Measurements from ENCODE around the gene WIZ.
"Not testable (repeated sequence)": the region's sequence is repeated elsewhere in the genome, so short reads cannot be mapped to it uniquely, and the experiment has no call there.

The WIZ gene

DNA sequence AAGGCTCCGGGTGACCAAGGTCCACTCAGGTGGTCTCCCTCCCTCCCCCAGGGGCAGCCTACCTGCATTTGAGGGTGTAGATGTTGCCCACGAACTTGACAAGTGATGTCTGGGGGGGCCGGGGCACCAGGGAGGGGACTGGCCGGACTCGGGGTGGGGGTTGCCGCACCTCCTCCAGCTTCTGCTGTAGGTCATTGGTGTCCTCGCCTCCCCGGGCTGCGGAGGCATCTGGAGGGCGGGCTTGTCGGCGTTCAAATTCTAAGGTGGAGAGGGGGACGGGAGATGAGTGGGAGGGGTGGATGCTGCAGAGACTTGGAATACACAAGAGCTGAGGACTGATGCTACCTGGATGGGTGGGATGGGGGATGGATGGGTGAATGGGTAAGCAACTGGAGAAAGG lies 25.6 kb downstream of the WIZ start:
- no peak overlapping the region for H3K9ac ChIP-seq (ENCODE audit: low read depth, low read length)
- H3K36me3 ChIP-seq (ENCODE audit: insufficient read depth, low read length) = peaks cover 17% of the 10 kb centered on the region
- H3K4me1 ChIP-seq (ENCODE audit: insufficient read depth, low read length) = peaks cover 4% of the 10 kb centered on the region; the same call in 1 of the 2 replicates
- no peaks in the 10 kb centered on the region for H3K9me3 ChIP-seq (ENCODE audit: control insufficient read depth, insufficient read depth, low read length)

DNA sequence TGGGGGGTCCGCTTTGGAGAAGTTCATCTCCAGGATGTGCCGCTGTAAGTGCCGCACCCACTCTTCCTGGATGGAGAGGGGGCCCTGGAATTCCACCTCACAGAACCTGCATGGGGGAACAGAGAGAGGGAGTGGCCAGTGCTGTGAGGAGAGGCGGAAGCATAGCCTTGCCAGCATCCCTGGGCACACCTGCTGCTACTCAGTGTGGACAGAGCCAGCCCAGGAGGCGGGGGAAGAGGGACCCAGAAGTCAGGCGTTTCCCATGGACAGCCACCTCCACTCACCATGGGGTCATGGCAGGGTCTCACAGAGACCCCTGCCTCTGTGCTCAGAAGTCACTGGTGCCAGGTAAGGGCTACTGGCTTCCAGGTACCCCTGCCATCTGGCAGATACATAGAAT lies 26.6 kb downstream of the WIZ start:
- H3K36me3 ChIP-seq (ENCODE audit: insufficient read depth, low read length) = peaks cover 17% of the 10 kb centered on the region
- peaks cover 4% of the 10 kb centered on the region; the same call in 1 of the 2 replicates for H3K4me1 ChIP-seq (ENCODE audit: insufficient read depth, low read length)
- H3K9ac ChIP-seq (ENCODE audit: low read depth, low read length) = no peak overlapping the region
- no peaks in the 10 kb centered on the region for H3K9me3 ChIP-seq (ENCODE audit: control insufficient read depth, insufficient read depth, low read length)

DNA sequence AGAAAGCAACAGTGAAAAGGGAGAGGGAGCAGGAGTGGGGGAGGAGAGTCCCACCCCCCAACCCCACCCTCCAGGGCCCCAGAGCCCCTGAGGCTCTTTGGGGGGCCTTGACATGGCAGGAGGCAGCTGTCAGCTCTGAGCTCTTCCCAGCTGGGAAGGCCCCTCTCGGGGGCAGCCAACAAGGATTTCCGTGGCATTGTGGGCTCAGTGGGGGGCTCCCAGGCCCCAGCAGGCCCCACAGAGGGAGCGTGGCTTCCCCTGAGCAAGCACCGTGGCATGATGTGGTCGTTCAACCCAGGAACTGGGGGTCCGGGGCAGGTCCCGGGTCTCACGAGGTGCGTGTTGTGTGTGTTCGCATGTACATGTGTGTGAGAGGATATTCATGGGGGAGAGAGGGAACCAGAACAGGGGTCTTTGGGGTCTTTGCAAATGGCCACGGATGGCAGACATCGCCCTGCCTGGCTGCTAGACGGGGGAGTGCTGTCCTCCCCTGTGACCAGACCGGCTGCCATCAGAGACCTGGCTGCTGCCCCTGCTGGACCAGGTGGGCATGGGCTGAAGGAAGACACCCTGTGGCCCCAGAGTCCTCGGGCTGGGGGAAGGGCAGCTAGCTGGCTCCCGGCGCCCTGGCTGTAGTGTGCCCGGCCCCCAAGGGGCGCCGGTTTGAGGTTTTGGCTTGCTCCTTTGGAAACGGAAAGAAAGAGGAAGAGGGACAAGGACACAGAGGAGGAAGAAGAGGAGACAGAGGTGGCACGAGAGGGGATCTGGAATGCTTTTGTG lies 27.3 kb downstream of the WIZ start:
- H3K9me3 ChIP-seq (ENCODE audit: control insufficient read depth, insufficient read depth, low read length) = no peaks in the 10 kb centered on the region
- no peak overlapping the region for H3K9ac ChIP-seq (ENCODE audit: low read depth, low read length)
- H3K36me3 ChIP-seq (ENCODE audit: insufficient read depth, low read length) = peaks cover 17% of the 10 kb centered on the region
- H3K4me1 ChIP-seq (ENCODE audit: insufficient read depth, low read length) = peaks cover 4% of the 10 kb centered on the region; the same call in 1 of the 2 replicates

DNA sequence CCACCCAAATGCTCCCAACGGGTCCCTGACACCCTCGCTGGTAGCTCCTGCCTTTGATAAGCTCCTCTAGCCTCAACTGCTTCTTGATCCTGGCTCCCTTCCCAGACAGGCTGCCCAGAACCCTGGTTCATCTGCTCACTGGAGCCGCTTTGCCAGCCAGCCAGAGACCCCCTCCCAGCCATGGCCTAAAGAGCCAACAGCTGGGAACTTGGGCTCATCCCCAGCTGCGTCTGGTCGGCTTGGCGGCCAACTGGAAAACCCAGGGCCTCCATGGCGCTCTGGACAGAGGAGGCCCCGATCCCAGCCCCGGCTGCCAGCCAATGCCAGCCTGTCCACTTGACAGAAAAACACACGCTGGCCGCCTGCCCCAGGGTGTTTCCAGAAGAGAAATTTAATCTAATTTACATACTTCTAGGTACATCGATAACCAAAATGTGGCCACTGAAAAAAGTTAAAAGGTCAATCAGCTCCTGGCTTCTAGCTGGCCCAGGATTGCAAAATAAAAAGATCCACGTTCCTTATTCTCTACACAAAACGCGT lies 28.0 kb downstream of the WIZ start:
- no peak overlapping the region for H3K9ac ChIP-seq (ENCODE audit: low read depth, low read length)
- peaks cover 17% of the 10 kb centered on the region for H3K36me3 ChIP-seq (ENCODE audit: insufficient read depth, low read length)
- H3K4me1 ChIP-seq (ENCODE audit: insufficient read depth, low read length) = peaks cover 7% of the 10 kb centered on the region; the same call in 1 of the 2 replicates
- H3K9me3 ChIP-seq (ENCODE audit: control insufficient read depth, insufficient read depth, low read length) = no peaks in the 10 kb centered on the region

DNA sequence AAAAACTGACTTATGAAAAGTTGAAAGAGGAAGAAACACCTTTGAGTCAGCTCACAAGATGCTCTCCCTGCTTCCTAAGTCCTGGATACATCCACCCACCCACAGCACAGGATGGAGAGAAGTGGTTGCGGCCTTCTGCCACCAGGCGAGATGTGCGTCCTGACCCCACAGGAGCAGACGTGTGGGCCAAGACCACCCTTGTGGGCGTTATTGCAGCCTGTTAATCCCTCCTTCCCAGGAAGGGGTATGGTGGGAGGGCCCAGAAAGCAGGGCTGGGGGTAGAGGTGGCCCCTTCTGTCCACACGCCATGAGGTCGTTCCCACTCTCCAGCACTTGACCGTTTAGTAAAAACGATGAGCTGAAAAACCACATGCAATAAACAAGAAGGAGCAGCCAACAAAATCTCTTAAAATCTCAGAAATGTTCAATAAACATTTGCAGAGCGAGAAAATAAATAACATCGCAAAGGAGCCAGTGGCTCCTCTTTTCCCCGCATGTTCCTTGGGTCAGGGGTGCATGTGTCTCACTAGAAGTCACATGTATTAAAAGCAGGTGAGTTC lies 28.5 kb downstream of the WIZ start:
- Histone ChIP-seq H3K4me1 (ENCODE audit: insufficient read depth, low read length) (peaks cover 7% of the 10 kb centered on the region; the same call in 1 of the 2 replicates), H3K9ac (ENCODE audit: low read depth, low read length) (no peak overlapping the region), H3K9me3 (ENCODE audit: control insufficient read depth, insufficient read depth, low read length) (no peaks in the 10 kb centered on the region; the same call in 1 of the 2 replicates), H3K36me3 (ENCODE audit: insufficient read depth, low read length) (peaks cover 12% of the 10 kb centered on the region)

DNA sequence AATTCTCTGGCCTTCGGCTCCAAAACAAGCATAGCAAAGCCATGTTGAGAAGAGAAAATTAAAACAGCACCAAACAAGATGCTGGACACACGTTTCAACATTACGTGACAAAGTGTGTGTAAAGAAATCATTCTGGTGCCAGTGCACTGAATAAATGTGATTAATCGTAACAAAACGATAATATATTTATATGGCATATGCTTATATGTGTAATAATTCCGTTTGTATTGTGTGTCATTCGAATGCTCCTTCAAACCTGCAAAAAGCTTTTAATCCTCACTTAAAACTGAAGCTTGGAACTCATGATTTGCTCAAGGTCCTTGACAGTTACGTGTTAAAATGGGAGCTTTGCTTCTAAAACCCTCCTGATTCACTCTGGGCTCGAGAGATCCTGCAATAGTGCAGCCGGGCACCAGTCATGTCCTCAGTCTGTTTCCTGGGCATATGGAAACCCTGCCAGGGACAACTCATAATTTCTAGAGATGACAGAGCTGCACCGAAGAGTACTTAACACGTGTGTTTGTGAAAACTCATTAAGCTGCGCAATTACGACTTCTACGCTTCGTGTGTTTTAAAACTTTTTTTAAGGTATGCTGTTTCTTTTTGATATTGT lies 30.2 kb downstream of the WIZ start:
- Histone ChIP-seq H3K4me1 (ENCODE audit: insufficient read depth, low read length) (peaks cover 7% of the 10 kb centered on the region; the same call in 1 of the 2 replicates), H3K36me3 (ENCODE audit: insufficient read depth, low read length) (peaks cover 10% of the 10 kb centered on the region), H3K9ac (ENCODE audit: low read depth, low read length) (peak overlapping the region; percentile 24; the same call in 1 of the 2 replicates), H3K9me3 (ENCODE audit: control insufficient read depth, insufficient read depth, low read length) (no peaks in the 10 kb centered on the region; the same call in 1 of the 2 replicates)

DNA sequence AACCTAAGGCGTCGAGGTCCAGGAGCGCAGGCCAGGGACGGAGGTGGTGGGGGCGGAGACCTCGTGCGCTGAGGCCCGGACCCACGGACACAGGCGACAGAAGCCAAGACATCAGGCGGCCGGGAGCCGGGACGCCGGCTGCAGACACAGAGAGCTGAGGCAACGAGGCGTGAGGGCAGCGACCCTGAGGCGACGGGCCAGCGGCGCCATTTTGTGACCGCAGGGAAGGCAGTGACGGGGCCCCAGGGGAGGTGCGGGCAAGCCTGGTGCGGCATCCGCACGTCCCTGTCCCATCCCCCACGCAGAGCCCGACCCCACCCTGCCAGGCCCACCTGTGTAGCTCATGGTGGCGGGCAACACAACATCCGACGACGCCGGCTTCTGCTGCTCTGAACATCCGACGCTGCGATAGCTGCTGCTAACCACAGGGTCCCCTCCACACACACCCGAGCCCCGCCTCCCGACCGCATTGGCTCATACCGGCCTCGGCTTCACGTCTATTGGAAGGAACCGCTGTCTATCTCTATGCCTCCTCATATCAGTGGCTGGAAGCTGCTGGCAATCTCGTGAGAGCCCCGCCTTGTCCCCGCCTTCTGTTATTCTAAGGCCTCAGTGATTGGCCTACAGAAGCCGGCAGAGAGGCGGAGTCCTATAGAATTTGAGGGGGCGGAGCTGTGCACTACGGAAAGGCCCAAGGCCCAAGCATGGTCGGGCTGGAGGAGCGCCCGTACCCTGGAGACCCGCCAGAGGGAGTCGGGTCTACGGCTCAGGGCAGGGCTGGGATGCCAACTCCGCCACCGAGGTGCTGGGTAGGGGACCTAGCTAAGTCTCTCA lies 31.0 kb downstream of the WIZ start, which contains the start of gene AKAP8L:
Gene AKAP8L, minus strand, starts transcription at position 410 of the 834 bp plus-strand sequence. Its CDS starts 65 bp downstream, at position 345.
- H3K9me3 ChIP-seq (ENCODE audit: control insufficient read depth, insufficient read depth, low read length) = no peaks in the 10 kb centered on the region; the same call in 1 of the 2 replicates
- H3K9ac ChIP-seq (ENCODE audit: low read depth, low read length) = peak within 1 kb of the TSS; percentile 91
- peaks cover 7% of the 10 kb centered on the region; the same call in 1 of the 2 replicates for H3K4me1 ChIP-seq (ENCODE audit: insufficient read depth, low read length)
- H3K36me3 ChIP-seq (ENCODE audit: insufficient read depth, low read length) = peaks cover 5% of the 10 kb centered on the region

DNA sequence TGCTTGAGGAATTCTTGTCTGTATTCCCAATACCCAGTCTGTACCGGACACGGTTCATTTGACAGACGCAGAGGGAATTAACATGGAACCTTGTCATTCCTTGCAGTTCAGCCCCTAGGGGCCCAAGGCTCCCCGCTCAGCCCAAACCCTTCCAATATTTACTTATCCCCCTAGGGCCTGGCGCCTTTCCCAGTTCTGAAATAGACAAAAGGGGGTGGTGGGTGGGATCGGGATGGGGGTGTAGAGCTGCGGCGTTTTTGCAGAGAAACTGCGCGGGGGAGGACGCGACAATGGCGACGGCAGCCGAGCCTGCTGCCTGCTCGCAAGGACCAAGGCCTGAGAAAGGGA lies 31.6 kb downstream of the WIZ start:
- H3K9ac ChIP-seq (ENCODE audit: low read depth, low read length) = peak overlapping the region; percentile 91
- H3K9me3 ChIP-seq (ENCODE audit: control insufficient read depth, insufficient read depth, low read length) = no peaks in the 10 kb centered on the region; the same call in 1 of the 2 replicates
- peaks cover 10% of the 10 kb centered on the region; the same call in 1 of the 2 replicates for H3K4me1 ChIP-seq (ENCODE audit: insufficient read depth, low read length)
- H3K36me3 ChIP-seq (ENCODE audit: insufficient read depth, low read length) = no peaks in the 10 kb centered on the region; the same call in 1 of the 2 replicates

DNA sequence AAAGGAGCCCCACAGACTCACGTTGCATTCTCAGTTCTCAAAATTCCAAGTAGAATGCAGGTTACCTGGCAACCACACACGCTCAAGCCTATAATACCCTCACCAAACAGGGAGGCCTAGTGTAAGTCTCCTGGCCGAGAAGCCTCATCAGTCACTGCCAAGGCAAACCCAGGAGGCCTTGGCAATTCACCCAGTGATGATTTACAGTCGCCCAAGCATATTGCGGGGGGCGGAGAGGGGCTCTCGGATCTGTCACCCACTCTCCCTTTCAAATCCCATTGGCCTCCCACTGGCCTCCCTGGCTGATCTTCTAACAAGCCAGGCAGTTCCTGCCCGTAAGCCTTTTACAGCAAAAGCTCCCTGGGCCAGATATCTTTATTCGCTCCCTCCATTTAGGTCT lies 32.1 kb downstream of the WIZ start:
- Histone ChIP-seq H3K4me1 (ENCODE audit: insufficient read depth, low read length) (peaks cover 10% of the 10 kb centered on the region; the same call in 1 of the 2 replicates), H3K9me3 (ENCODE audit: control insufficient read depth, insufficient read depth, low read length) (no peaks in the 10 kb centered on the region; the same call in 1 of the 2 replicates), H3K36me3 (ENCODE audit: insufficient read depth, low read length) (no peaks in the 10 kb centered on the region), H3K9ac (ENCODE audit: low read depth, low read length) (peak overlapping the region; percentile 91)

DNA sequence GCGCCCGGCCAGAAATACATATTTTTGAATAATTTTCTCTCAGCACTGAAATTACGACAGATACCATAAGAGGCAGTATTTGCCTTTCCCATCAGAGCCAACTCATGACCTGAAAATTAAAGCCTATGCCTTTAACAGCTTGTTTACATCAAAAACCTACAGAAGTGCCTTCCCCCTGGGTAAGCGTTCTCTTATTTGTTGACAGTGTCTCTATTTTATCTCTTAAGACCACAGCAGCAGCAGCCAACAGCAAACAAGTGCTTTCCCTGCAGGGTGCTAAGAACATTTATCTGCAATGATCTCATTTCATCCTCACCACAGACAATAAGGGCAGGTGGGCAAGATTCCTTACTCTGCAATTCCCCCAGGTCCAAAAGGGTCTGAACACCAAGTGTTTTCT lies 36.9 kb downstream of the WIZ start:
- Histone ChIP-seq H3K4me1 (ENCODE audit: insufficient read depth, low read length) (peaks cover 7% of the 10 kb centered on the region; the same call in 1 of the 2 replicates), H3K36me3 (ENCODE audit: insufficient read depth, low read length) (peaks cover 5% of the 10 kb centered on the region; the same call in 1 of the 2 replicates), H3K9me3 (ENCODE audit: control insufficient read depth, insufficient read depth, low read length) (no peaks in the 10 kb centered on the region; the same call in 1 of the 2 replicates), H3K9ac (ENCODE audit: low read depth, low read length) (no peak overlapping the region)

DNA sequence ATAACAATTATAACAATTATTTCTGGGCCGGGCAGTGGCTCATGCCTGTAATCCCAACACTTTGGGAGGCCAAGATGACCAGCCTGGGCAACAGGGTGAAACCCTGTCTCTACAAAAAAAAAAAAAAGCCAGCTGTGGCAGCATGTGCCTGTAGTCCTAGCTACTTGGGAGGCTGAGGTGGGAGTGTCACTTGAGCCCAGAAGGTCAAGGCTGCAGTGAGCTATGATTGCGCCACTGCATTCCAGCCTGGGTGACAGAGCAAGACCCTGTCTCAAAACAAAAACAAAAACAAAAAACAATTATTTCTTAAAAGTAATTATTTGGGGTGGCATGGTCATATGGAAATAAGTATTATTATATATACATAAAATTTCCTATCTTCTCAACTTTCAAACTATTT lies 38.4 kb downstream of the WIZ start:
- not testable (repeated sequence) for H3K9ac ChIP-seq (ENCODE audit: low read depth, low read length); H3K36me3 ChIP-seq (ENCODE audit: insufficient read depth, low read length); H3K4me1 ChIP-seq (ENCODE audit: insufficient read depth, low read length); H3K9me3 ChIP-seq (ENCODE audit: control insufficient read depth, insufficient read depth, low read length)

DNA sequence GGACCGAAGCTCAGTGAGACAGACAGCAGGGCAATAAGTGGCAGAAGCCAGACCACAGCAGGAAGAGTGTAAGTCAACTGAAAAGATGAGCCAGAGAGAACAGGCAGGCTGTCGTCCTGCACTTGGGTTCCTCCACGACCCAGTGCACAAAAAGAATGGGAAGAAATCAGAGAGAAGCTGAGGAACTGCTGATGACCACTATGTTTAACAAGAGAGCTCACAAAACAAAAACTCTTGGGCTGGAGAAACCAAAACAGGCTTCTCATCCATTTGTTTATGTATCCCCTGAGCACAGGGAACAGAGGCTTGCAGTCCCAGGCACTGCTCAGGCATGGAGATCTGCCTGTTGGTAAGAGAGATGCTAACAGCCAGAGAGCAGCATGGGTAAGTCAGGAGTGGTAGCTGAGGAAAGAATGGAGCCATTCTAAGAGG lies 45.0 kb downstream of the WIZ start:
- no peak overlapping the region for H3K9ac ChIP-seq (ENCODE audit: low read depth, low read length)
- no peaks in the 10 kb centered on the region for H3K4me1 ChIP-seq (ENCODE audit: insufficient read depth, low read length)
- H3K9me3 ChIP-seq (ENCODE audit: control insufficient read depth, insufficient read depth, low read length) = no peaks in the 10 kb centered on the region
- peaks cover 3% of the 10 kb centered on the region for H3K36me3 ChIP-seq (ENCODE audit: insufficient read depth, low read length)

DNA sequence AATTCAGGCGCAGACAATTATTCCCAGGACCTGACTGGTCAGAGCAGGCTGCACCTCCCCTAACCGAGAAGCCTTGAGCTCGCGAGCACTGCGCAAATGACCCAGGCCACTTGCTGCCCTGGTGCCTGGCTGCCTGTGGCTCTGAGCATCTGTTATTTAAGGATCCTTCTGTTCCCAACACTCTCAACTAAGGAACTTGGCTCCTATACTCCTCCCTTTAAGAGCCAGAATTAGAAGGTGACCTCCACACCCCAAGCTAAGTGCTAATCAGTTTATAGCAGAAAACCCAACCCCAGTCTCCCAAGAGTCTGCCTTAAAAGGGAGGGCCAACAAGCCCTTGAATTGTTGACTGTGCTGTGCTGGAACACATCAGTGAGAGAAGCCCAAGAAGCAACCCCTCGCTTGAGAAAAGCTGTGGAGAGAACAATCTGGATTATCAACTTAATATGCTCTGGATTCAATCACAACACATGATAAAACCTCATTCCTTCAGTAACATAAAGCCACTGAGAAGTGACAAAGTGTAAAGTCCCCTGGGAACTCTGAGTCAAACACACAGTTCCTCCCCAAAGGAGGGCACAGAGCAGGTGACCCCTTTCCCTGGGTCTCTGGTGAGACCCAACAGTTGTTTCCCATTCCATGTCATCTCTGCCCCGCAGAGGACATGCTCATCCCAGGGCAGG lies 45.5 kb downstream of the WIZ start:
- no peaks in the 10 kb centered on the region for H3K4me1 ChIP-seq (ENCODE audit: insufficient read depth, low read length)
- H3K9ac ChIP-seq (ENCODE audit: low read depth, low read length) = no peak overlapping the region
- H3K36me3 ChIP-seq (ENCODE audit: insufficient read depth, low read length) = peaks cover 3% of the 10 kb centered on the region

More for the DNA sequence above, 45.5 kb downstream of the WIZ start:
- no peaks in the 10 kb centered on the region for H3K9me3 ChIP-seq (ENCODE audit: control insufficient read depth, insufficient read depth, low read length)
